ENCODE measurements around the gene AGPAT1.

DNA sequence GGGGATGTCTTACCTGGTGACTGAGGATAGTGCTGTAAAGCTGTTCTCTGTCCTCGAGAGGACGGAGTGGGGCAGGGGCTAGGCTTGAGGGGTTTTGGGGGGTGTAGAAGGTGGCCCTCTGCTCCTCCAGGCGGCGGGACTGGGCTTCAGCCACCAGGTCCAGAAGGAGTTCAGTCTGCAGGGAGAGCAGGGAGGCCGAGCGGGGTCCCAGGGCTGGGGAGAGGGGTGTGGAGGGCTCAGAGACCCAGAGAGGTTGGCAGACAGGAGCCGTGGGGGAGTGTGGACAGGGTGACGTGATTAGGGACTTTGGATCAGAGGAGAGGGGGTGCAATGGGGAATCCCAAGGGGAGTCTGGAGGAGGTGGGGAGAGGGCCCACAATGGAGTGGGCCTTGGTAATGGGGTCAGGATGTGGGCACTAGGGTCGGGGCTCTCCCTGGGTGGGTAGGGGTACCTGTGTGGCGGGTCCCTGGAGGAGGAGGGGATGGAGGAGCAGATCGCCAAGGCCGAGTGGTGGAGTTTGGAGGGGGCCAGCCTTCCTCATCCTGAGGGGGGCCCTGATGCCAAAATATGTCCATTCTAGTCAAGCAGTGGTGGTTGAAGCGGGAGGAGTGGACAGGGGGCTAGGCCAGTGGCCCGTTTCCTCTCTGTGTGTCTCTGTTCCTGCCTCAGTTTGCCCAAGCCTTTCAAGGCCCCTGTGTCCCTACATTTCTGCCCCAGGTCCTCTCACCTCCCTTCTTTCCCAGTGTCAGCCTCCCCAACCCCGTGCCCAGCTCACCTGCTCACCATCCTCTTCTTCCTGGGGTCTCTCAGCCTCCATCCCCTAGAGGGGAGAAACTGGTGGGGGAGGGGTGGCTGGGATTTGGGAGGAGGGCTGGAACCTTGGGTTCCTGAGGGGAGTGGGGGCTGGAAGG lies 16.1 kb upstream of the AGPAT1 start:
- TF ChIP-seq, protein P1, sequence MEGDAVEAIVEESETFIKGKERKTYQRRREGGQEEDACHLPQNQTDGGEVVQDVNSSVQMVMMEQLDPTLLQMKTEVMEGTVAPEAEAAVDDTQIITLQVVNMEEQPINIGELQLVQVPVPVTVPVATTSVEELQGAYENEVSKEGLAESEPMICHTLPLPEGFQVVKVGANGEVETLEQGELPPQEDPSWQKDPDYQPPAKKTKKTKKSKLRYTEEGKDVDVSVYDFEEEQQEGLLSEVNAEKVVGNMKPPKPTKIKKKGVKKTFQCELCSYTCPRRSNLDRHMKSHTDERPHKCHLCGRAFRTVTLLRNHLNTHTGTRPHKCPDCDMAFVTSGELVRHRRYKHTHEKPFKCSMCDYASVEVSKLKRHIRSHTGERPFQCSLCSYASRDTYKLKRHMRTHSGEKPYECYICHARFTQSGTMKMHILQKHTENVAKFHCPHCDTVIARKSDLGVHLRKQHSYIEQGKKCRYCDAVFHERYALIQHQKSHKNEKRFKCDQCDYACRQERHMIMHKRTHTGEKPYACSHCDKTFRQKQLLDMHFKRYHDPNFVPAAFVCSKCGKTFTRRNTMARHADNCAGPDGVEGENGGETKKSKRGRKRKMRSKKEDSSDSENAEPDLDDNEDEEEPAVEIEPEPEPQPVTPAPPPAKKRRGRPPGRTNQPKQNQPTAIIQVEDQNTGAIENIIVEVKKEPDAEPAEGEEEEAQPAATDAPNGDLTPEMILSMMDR (IDR thresholded peaks at IDR 0.05): no peak
- TF ChIP-seq, protein P2, sequence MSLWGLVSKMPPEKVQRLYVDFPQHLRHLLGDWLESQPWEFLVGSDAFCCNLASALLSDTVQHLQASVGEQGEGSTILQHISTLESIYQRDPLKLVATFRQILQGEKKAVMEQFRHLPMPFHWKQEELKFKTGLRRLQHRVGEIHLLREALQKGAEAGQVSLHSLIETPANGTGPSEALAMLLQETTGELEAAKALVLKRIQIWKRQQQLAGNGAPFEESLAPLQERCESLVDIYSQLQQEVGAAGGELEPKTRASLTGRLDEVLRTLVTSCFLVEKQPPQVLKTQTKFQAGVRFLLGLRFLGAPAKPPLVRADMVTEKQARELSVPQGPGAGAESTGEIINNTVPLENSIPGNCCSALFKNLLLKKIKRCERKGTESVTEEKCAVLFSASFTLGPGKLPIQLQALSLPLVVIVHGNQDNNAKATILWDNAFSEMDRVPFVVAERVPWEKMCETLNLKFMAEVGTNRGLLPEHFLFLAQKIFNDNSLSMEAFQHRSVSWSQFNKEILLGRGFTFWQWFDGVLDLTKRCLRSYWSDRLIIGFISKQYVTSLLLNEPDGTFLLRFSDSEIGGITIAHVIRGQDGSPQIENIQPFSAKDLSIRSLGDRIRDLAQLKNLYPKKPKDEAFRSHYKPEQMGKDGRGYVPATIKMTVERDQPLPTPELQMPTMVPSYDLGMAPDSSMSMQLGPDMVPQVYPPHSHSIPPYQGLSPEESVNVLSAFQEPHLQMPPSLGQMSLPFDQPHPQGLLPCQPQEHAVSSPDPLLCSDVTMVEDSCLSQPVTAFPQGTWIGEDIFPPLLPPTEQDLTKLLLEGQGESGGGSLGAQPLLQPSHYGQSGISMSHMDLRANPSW (CRISPR knock-in tag; conservative IDR thresholded peaks at IDR 0.05; ENCODE audit: low read depth): no peak
- no peak for TF ChIP-seq USF2 (CRISPR knock-in tag; IDR thresholded peaks at IDR 0.05)
- no peak for TF ChIP-seq SP1 (CRISPR knock-in tag; conservative IDR thresholded peaks at IDR 0.05)
- no peak for TF ChIP-seq TEAD4 (CRISPR knock-in tag; IDR thresholded peaks at IDR 0.05)
- TF ChIP-seq, protein P3, sequence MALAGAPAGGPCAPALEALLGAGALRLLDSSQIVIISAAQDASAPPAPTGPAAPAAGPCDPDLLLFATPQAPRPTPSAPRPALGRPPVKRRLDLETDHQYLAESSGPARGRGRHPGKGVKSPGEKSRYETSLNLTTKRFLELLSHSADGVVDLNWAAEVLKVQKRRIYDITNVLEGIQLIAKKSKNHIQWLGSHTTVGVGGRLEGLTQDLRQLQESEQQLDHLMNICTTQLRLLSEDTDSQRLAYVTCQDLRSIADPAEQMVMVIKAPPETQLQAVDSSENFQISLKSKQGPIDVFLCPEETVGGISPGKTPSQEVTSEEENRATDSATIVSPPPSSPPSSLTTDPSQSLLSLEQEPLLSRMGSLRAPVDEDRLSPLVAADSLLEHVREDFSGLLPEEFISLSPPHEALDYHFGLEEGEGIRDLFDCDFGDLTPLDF (CRISPR knock-in tag; IDR thresholded peaks at IDR 0.05): no peak
- TF ChIP-seq JUN (CRISPR knock-in tag; IDR thresholded peaks at IDR 0.05): no peak
- TF ChIP-seq TCF7 (CRISPR knock-in tag; IDR thresholded peaks at IDR 0.05; ENCODE audit: low read depth): no peak
- TF ChIP-seq, protein P4, sequence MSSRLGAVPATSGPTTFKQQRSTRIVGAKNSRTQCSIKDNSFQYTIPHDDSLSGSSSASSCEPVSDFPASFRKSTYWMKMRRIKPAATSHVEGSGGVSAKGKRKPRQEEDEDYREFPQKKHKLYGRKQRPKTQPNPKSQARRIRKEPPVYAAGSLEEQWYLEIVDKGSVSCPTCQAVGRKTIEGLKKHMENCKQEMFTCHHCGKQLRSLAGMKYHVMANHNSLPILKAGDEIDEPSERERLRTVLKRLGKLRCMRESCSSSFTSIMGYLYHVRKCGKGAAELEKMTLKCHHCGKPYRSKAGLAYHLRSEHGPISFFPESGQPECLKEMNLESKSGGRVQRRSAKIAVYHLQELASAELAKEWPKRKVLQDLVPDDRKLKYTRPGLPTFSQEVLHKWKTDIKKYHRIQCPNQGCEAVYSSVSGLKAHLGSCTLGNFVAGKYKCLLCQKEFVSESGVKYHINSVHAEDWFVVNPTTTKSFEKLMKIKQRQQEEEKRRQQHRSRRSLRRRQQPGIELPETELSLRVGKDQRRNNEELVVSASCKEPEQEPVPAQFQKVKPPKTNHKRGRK (CRISPR knock-in tag; IDR thresholded peaks at IDR 0.05; ENCODE audit: borderline replicate concordance): no peak
- TF ChIP-seq ZBTB21 (CRISPR knock-in tag; IDR thresholded peaks at IDR 0.05; ENCODE audit: borderline replicate concordance): no peak
- TF ChIP-seq ATF1 (CRISPR knock-in tag; IDR thresholded peaks at IDR 0.05): no peak
- TF ChIP-seq, protein P5, sequence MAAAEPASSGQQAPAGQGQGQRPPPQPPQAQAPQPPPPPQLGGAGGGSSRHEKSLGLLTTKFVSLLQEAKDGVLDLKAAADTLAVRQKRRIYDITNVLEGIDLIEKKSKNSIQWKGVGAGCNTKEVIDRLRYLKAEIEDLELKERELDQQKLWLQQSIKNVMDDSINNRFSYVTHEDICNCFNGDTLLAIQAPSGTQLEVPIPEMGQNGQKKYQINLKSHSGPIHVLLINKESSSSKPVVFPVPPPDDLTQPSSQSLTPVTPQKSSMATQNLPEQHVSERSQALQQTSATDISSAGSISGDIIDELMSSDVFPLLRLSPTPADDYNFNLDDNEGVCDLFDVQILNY (CRISPR knock-in tag; IDR thresholded peaks at IDR 0.05): no peak
- TF ChIP-seq ZNF416 (CRISPR knock-in tag; IDR thresholded peaks at IDR 0.05): no peak
- TF ChIP-seq HMGXB4 (CRISPR knock-in tag; IDR thresholded peaks at IDR 0.05): no peak

Data from WTC11 (cell line).